ENCODE results near the gene GPC3. TPM values are rescaled to one million over a fixed set of nuclear protein-coding genes. Genes with fewer than 3 reads are reported as not detected.

GPC3 gene
- total RNA-seq, 1 donor: not detected

DNA sequence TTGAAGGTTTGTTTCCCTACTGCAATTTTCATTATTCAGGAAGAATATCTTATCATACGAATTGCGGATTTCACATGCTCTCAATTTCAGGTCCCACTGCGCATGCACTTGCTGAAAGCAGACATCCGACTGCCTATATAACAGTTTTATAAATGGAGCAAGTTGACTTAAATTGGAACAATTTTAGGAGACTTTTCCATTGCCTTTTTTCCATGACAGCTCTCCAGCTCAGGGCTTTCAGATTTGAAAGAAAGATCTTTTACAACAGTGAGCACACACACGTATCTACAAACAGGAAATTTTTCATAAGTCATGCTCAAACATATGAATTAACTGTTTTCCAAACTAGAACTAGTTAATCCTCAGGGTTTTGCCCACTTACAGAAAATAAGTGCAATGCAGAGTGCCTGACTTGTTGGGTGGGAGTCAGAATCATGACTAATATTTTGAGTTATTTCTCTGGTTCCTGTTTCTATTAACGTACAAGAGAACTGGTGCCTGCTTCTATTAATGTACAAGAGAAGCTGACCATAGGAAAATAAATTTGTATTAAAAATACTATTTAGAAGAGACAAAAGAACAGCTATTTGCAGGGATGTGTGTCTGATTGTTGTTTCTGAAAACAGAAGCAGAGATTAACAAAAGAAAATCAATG, 137.9 kb downstream of the GPC3 start:
- TF ChIP-seq, protein P1, sequence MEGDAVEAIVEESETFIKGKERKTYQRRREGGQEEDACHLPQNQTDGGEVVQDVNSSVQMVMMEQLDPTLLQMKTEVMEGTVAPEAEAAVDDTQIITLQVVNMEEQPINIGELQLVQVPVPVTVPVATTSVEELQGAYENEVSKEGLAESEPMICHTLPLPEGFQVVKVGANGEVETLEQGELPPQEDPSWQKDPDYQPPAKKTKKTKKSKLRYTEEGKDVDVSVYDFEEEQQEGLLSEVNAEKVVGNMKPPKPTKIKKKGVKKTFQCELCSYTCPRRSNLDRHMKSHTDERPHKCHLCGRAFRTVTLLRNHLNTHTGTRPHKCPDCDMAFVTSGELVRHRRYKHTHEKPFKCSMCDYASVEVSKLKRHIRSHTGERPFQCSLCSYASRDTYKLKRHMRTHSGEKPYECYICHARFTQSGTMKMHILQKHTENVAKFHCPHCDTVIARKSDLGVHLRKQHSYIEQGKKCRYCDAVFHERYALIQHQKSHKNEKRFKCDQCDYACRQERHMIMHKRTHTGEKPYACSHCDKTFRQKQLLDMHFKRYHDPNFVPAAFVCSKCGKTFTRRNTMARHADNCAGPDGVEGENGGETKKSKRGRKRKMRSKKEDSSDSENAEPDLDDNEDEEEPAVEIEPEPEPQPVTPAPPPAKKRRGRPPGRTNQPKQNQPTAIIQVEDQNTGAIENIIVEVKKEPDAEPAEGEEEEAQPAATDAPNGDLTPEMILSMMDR (IDR thresholded peaks at IDR 0.05; ENCODE audit: extremely low read depth, low read depth, low read length): no peak
- Histone ChIP-seq H3K27me3 (ENCODE audit: insufficient read depth, low read length) (peaks cover 4% of the 10 kb centered on the region), H2AFZ (ENCODE audit: low read length) (no peak overlapping the region), H3K36me3 (ENCODE audit: insufficient read depth, low read length) (no peaks in the 10 kb centered on the region), H3K79me2 (ENCODE audit: insufficient read depth, low read length) (no peaks in the 10 kb centered on the region), H3K4me1 (ENCODE audit: insufficient read depth, low read length) (no peaks in the 10 kb centered on the region), H3K4me3 (ENCODE audit: insufficient read depth, low read length) (no peak overlapping the region), H3K9me3 (ENCODE audit: low read depth, low read length) (no peaks in the 10 kb centered on the region), H3K4me2 (ENCODE audit: insufficient read depth, low read length) (no peak overlapping the region), H4K20me1 (ENCODE audit: insufficient read depth, low read length) (no peaks in the 10 kb centered on the region), H3K27ac (ENCODE audit: low read depth, low read length) (no peak overlapping the region)
- DNase-seq (ENCODE audit: insufficient read length, low spot score, missing footprints): no peak

DNA sequence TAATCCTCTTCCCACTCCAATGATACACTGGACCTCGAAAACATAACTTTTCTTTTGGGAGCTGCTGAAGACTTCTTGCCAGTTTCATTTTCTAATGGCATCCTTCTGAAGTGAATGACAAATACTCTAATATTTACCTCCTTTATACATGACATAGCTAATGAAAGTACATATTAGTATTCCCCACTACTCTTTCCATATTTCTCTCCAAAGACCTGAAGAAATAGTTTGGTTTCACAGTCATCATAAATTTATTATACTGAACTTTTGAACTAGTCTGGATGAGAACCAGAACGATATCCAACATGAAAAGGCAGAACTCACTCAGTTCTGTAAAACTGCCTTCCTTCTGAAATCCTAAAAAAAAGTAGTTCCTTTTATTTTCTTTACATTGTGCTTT, 139.1 kb downstream of the GPC3 start:
- no peaks in the 10 kb centered on the region for H4K20me1 ChIP-seq (ENCODE audit: insufficient read depth, low read length)
- TF ChIP-seq, protein P1 (IDR thresholded peaks at IDR 0.05; ENCODE audit: extremely low read depth, low read depth, low read length): no peak
- no peak for DNase-seq (ENCODE audit: insufficient read length, low spot score, missing footprints)
- H3K36me3 ChIP-seq (ENCODE audit: insufficient read depth, low read length): no peaks in the 10 kb centered on the region
- no peaks in the 10 kb centered on the region for H3K79me2 ChIP-seq (ENCODE audit: insufficient read depth, low read length)
- H3K4me1 ChIP-seq (ENCODE audit: insufficient read depth, low read length): no peaks in the 10 kb centered on the region
- no peak overlapping the region for H3K4me3 ChIP-seq (ENCODE audit: insufficient read depth, low read length)
- no peak overlapping the region for H2AFZ ChIP-seq (ENCODE audit: low read length)
- no peak overlapping the region for H3K4me2 ChIP-seq (ENCODE audit: insufficient read depth, low read length)
- no peaks in the 10 kb centered on the region for H3K9me3 ChIP-seq (ENCODE audit: low read depth, low read length)
- peaks cover 4% of the 10 kb centered on the region for H3K27me3 ChIP-seq (ENCODE audit: insufficient read depth, low read length)
- H3K27ac ChIP-seq (ENCODE audit: low read depth, low read length): no peak overlapping the region

DNA sequence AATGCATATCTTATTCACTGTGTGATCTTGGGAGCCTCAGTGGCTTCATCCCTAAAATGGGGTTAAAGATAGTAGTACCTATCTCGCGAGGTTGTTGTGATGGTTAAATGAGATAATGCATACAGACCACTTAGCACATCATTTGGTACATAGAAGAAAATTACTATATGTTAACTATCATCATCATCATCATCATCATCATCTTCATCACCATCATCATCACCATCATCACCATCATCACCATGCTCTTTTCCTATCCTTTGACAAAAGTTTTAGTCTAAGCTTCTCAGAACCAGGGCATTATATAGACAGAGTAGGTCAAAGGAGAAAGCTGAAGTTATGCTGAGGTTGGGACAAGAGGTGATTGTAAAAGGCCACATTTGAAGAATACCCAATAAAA, 145.0 kb downstream of the GPC3 start:
- H3K27ac ChIP-seq (ENCODE audit: low read depth, low read length): no peak overlapping the region
- H3K4me3 ChIP-seq (ENCODE audit: insufficient read depth, low read length): no peak overlapping the region
- no peak overlapping the region for H2AFZ ChIP-seq (ENCODE audit: low read length)
- no peaks in the 10 kb centered on the region for H3K79me2 ChIP-seq (ENCODE audit: insufficient read depth, low read length)
- TF ChIP-seq, protein P1 (IDR thresholded peaks at IDR 0.05; ENCODE audit: extremely low read depth, low read depth, low read length): no peak
- DNase-seq (ENCODE audit: insufficient read length, low spot score, missing footprints): peak; percentile 75
- H3K4me2 ChIP-seq (ENCODE audit: insufficient read depth, low read length): no peak overlapping the region
- peaks cover 2% of the 10 kb centered on the region for H3K27me3 ChIP-seq (ENCODE audit: insufficient read depth, low read length)
- no peaks in the 10 kb centered on the region for H3K9me3 ChIP-seq (ENCODE audit: low read depth, low read length)
- H3K36me3 ChIP-seq (ENCODE audit: insufficient read depth, low read length): no peaks in the 10 kb centered on the region
- H3K4me1 ChIP-seq (ENCODE audit: insufficient read depth, low read length): no peaks in the 10 kb centered on the region
- H4K20me1 ChIP-seq (ENCODE audit: insufficient read depth, low read length): no peaks in the 10 kb centered on the region

GRCh38 chrX:133838761-133839676, 146.4 kb downstream of the GPC3 start:
- TF ChIP-seq, protein P1 (IDR thresholded peaks at IDR 0.05; ENCODE audit: extremely low read depth, low read depth, low read length): peak; percentile 63

More at GRCh38 chrX:133838761-133839676, 146.4 kb downstream of the GPC3 start:
- H3K4me3 ChIP-seq (ENCODE audit: insufficient read depth, low read length): no peak overlapping the region
- no peaks in the 10 kb centered on the region for H3K79me2 ChIP-seq (ENCODE audit: insufficient read depth, low read length)
- no peaks in the 10 kb centered on the region for H3K9me3 ChIP-seq (ENCODE audit: low read depth, low read length)
- H3K36me3 ChIP-seq (ENCODE audit: insufficient read depth, low read length): no peaks in the 10 kb centered on the region
- H3K27me3 ChIP-seq (ENCODE audit: insufficient read depth, low read length): no peaks in the 10 kb centered on the region
- no peak for DNase-seq (ENCODE audit: insufficient read length, low spot score, missing footprints)
- H4K20me1 ChIP-seq (ENCODE audit: insufficient read depth, low read length): no peaks in the 10 kb centered on the region
- no peaks in the 10 kb centered on the region for H3K4me1 ChIP-seq (ENCODE audit: insufficient read depth, low read length)
- no peak overlapping the region for H3K4me2 ChIP-seq (ENCODE audit: insufficient read depth, low read length)
- no peak overlapping the region for H2AFZ ChIP-seq (ENCODE audit: low read length)
- no peak overlapping the region for H3K27ac ChIP-seq (ENCODE audit: low read depth, low read length)

Data from osteoblast (primary cell).